ENCODE results near the gene PPP1R12B.
"Not testable (repeated sequence)": the region's sequence is repeated elsewhere in the genome, so short reads cannot be mapped to it uniquely, and the experiment has no call there.

The PPP1R12B gene

DNA sequence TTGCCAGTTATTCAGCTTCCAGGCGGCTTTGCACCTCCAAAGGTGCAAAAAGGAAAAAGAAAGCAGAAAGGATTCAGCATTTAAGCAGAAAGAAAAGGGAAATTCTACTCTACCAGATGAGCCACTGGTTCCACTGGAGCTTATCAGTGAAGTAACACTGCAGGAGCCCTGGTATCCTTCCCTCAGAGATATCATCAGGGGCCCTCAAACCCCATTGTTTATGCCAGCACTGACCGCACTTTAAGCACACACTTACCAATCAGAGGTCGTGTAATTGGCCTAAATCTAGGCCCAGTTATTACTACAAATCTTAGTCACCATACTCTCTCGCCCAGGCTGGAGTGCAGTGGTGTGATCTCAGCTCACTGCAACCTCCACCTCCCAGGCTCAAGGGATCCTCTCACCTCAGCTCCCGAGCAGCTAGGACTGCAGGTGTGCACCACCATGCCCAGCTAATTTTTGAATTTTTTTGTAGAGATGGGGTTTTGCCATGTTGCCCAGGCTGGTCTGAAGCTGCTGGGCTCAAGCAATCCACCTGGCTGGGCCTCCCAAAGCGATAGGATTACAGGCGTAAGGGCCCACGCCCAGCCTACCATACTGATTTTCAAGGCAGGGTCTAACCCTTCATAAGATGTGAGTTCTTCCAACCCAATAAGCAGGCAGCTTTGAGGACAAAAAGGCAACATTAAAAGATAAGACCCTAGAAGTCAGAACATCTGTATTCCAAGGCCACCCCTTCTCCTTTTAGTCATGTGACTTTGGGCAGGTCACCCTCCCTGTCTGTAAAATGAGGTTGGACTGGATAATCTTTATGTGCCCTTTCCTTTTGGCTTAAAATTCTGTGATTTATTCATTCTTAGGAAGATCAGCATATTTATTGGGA is 236.4 kb downstream of the PPP1R12B start:
- DNase-seq (ENCODE audit: low read depth): no peak

DNA sequence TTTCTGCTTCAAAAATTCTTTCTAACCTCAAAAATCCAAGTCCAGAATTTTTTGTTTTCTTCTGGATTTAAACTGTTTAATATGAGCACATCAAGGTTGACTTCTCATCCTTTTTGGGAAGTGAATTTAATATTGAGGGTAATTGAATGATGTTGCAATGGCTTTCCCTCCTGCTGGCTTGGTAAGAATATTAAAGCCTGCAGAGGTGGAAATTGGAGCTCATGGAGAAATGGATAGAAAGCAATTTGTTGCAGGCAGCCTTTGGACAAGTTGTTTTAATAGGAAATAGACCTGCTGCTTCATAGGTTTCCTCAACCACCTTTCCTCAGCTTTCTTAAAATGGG is 237.1 kb downstream of the PPP1R12B start:
- no peak for DNase-seq (ENCODE audit: low read depth)

DNA sequence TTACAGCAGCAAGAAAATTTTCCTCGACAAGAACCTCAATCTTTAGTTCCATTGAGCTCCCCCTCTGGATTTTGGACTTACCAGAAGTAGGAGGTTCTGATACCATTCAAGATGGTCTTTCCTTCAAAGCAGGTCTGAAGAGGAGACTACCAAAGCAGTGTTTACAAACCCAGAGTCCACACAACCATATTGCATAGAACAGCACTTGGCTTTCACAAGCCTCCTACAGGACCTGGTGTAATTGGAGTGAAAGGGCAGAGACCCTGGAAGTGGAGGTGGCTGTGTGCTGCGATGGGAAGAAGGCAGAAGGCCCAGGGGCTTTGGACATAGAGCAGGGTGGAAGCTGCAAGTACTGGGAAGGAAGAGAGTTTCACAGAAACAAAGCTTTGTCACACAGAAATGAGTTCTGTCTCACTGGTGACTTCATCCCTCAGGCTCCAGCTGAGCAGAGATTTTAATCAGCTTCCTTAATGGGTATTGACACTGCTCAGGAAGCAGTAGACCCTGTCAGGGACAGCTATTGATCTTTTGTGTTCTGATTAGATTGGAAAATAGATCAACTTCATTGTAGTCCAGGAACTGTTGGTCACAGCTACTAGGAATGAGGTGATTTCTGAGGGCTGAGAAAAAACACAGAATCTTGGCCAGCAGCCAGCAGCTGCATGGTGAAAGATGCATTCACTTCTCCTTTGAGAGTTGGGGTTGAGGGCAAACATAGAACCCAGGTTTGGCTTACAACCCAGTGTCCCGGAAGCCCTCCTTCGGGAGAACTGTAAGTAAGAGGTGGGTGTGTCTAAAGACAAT is 237.7 kb downstream of the PPP1R12B start:
- no peak for DNase-seq (ENCODE audit: low read depth)

DNA sequence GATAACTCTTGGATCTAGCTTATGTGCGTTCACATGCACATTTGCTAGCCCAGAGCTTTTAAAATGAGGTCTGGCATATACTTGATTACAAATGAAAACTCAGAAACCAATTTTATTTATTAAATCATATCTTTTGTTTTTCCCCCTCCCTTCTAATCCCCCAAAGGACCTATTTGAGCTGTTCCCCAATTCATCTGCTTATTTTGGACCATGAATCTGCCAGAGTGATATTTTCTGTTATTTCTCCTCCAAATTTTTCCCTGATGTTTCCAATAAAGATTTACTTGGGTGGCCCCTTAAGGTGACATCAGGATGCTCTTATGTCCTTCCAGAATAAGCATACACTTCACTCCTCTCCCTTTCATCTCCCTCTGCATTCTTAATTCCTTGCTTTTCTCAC is 238.4 kb downstream of the PPP1R12B start:
- no peak for DNase-seq (ENCODE audit: low read depth)

DNA sequence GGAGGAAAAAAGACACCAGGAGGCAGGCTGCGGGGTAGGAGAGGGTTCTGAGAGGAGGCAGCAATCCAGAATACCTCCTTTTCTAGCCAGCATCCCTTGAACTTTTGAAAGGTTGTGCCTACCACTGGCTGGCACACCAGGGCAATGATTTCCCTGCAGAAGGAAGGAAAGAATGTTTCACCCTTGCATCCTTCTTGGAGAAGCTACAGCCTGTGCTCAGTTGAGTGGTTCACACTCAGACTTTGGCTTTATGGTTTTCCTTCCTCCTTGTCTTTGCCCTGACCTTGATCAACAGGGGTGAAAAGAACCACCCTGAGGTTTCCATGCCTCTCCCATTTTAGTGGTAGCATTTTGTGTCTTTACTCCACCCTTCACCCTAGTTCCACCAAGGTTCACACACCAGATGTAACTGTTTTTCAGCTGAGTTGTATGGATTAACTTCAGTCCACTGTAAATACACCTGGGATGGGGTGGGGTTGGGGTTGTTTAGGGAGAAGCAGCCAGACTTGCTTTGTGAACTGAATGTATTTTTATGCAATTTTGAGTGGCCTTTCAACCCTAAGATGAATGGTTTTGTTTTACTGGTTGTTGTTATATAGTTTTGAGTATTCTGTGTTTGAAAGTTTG is 239.5 kb downstream of the PPP1R12B start:
- DNase-seq (ENCODE audit: low read depth): no peak

DNA sequence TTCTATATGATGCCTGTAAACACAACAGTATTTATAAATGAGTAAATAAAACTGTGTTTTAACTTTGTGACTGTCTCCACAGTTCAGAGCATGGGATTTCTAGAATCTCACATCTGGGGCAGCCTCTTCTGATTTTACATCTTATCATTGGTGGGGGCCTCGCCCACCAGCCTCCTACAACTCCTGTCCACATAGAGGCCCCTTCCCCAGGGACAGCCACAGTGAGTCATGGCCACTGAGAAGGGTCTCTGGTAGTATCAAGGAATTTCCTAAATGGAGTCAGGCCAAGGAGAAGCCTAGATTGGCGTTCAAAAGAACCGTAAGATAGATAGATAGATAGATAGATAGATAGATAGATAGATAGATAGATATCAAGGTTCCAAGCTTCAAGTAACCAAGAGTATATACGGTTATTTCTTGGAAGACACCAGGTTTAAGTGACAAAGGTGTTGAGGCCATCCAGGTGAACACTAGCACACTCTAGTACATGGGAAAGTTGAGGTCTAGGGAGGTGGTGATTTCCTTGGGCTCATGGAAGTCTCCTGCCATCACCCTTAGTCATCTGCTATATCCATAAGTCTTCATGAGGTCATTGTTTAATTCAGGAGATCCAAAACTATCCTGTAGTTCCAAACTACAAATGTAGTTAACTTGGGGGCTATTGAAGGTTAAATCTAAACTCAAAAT is 240.1 kb downstream of the PPP1R12B start:
- DNase-seq (ENCODE audit: low read depth): no peak

DNA sequence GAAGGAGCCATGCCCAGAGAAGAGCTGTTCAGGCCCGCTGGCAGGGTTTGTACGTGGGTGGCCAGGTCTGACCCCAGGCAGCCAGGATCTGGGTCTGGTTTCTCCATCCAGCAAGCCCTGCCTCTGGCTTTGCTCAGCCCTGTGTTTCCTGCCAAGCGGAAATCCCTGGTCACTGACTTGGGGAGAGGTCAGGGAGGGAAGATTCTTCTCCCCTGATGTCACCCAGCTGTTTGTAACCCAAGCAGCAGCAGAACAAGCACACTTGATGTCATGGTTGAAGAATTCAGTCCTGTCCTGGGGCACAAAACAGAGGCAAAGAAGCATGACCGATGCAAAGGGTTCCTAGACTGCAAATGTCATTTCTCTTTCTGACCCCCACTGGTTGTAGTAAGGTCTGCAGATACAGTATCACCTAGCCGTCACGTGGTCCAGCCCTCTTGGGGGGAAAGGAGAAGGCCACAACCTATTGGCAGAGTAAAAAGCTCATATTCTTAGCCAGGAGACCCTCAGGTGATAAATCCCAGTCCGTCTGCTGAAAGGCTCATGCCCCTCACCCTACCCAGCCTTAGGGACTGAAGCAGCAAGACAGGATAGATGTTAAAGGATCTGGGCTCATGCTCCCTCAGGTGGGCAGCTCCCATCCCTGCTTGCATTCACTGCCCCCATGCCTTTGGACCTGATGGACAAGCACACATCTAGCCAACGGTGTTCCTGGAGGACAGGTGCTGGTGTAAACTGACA is 240.9 kb downstream of the PPP1R12B start:
- DNase-seq (ENCODE audit: low read depth): no peak

DNA sequence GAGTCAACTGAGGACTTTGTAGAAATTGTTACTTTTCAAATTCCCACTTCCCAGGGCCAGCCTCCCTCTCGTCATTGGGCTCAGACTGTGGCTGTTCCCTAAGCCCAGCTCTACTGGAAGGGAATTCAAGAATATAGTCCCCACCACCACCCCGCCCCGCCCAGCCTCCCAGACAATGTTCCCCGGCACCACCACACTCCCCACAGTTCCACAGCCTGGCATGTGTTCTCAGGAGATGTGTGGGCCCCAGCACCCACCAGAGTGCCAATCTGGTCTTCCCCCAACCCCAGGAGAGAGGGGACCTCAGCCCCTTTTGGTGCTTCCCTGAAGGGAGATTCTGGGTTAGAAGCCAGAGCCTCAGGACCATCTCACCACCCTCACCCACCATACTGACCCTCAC is 241.6 kb downstream of the PPP1R12B start:
- no peak for DNase-seq (ENCODE audit: low read depth)

DNA sequence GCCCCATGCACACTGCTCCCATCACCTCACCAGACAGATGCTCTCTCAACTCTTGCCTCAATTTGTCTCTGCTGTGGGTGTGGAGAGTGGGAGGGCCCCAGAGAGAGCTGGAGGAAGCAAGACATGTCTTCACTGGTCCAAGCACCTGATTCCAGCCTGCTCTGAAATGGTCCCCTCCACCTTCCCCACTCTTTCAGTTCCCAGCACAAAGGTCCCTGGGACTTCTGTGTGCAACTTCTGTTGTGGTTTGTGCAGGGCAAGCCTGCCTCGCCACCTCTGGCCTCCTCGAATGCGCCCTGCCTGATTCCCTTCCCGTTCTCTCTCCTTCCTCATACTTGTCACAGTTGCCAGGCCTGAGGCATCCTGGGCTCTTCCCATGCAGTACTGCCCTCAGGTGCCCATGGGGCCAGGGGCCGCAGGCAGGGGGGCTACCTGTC is 242.5 kb downstream of the PPP1R12B start:
- no peak for DNase-seq (ENCODE audit: low read depth)

DNA sequence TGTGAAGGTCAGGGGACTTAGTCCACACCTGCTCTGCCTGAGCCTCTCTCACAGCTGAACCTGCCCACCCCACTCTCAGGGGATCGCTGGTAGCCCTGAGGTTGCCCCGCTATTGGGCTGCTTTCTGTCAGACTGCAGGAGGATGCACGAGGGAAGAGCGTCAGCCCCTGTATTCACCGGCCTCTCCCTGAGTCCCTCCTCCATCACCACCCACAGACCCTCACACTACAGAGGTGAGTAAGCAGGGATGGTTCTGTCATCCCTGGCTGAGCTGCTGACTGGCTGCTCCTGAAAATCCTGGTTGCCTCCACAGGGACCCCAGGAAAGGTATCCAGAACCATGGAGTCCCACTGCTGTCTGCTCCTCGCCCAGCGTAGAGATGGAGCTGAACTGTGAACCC is 243.0 kb downstream of the PPP1R12B start:
- DNase-seq (ENCODE audit: low read depth): no peak

DNA sequence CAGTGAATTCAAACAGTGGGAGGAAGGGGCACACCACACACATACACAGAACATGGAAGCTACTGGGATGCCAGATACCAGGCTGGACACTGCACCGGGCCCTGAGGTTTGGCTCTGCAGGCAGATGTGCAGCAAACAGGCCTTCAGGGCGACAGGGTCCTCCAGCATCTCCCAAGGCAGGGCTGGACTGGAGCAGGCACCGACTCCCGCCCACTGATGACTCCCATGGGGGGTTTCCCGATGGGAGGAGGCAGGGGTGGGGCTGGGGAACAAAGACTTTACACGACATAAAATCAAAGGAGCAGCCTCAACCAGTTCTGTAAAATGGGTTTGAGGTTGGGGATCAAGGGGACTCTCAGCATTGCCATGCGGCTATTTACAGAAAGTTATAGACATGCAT is 243.6 kb downstream of the PPP1R12B start:
- no peak for DNase-seq (ENCODE audit: low read depth)

DNA sequence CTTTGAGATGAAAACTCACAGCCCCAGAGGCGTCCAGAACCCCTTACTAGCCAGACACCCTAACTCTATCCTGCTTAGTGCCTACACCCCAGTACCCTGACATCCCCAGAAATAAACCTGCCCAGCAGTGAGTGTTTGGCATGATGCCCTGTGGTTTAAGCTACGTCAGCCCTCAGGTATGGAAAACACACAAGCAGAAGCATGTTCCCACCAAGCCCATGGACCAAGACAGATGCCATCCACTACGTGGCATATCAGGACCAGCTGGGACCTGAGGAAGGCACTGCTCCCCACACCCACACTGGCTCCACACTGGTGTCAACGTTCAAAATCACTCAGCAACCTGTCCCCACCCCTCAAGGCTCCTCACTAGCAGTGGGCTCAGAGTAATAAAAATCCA is 245.3 kb downstream of the PPP1R12B start:
- DNase-seq (ENCODE audit: low read depth): no peak

DNA sequence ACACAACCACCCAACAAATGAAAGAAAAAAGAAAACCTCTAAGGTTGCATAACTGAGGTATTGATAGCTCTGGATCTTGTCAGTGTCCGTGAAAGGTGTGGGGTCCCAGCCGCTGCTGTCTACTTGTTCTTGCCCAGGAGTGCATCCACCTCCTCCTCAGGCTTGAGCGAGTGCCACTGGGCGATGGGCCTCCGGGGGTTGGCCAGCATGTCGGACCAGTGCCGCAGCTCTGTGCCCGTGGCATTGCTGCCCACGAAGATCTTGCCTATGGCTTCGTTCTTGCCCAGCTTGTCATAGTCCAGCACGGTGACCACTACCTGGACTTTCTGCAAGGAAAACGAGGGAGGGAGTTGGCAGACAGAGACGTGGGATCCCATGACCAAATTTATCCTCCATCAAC is 248.1 kb downstream of the PPP1R12B start:
- no peak for DNase-seq (ENCODE audit: low read depth)

DNA sequence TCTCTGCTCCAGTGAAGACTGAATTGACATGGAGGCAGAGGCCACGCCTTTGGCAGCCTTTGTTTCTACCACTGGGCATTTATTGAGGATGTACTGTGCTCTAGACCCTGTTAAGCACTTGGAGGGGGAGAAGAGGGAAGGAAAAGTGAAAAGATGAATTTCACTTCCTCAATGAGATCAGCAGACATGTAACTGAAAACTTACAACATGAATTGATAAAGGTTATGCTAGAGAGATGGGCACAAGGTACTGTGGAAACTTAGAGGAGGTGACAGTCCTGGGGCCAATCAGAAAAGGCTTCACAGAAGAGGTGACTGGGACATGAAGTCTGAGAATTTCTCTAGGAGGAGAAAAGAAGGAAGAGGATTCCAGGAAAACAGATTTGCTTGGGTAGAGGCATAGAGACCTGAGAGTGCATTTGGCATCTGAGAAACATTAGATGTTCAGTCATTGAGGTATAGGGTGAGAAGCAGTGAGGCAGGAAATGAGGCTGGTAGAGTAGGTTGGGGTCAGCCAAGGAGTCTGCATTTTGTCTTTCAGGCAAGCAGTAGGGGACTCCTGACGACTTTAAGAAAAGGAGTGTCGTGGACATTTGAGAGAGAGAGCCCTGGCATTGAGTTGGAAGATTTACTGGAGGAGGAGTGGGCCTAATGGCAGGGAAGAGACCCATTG is 248.7 kb downstream of the PPP1R12B start:
- no peak for DNase-seq (ENCODE audit: low read depth)

DNA sequence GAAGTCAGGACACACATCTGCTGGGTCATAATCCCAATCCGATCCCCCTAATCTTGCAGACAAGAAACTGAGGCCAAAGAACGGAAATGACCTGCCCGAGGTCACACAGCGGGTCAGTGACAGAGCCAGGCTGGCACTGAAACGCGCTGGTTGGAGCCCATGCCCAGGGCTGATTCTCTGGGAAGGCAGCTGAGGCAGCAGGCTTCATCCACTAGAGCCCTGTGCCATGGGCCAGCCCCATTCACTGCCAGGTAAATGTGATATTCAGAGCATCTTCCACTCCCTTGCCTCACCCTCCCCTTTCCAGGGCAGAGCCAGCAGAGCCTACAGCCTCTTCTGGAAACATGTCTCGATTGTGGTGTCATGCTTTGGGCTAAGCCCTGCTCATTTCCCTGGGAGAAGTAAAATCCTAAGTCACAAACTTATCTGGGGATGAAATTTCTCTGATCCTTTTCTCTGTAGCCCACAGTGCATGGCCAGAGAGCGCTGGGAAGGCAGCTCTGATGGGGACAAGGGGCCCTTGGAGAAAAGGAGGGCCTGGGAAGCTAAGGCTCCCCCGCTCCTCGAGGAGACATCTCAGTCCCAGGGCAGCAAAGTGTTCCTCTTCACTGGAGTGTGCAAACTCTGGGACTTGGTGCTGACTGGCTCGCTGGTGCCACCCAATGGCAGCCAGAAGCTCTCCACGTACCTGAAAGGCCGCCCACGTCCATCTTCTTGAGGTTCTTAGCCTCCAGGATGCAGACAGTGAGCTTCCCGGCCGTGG is 251.4 kb downstream of the PPP1R12B start:
- DNase-seq (ENCODE audit: low read depth): no peak

DNA sequence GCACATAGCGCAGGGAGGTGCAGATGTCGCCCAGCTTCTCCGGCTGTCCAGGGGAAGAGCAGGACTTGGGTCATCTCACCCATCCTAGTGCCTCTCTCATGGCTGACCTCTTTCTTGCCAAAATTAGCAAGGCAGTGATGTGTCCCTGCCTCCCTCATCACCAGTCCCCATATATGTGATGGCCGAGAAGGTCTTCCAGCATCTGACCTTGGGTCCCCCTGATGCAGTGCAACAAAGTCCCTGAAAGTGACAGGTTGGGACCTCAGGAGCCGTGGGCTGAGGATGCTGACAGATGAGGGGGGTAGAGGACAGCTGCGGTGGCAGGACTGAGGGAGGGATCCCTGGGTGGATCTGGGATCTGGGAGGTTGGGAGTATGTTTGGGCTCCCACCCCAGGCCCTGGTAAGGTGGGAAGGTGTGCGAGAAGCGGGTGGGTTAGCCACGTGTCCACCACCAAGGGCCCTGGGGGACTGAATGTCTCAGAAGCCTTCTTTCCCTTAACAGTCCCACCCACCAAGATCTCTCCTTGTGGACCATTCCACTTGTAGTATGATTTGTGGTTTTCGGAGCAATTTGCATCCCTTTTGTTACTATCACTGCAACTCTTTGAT is 252.0 kb downstream of the PPP1R12B start:
- DNase-seq (ENCODE audit: low read depth): no peak

DNA sequence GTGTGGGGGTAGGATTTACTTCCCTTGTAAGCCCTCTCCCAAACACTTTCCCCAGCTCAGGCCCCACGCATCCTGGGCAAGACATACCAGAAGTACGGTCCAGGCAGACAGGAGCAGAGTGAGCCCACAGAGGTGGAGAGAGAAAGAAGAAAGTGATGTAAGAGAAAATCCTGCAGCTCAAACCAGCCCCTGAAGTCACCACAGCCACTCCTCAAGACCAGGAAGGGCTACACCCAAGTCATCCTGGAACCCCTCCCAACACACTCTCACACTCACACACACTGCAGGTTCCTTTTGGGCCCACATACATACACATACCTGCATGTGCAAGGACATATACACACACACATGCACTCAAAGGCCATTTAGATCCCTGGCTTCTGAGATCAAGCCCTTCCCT is 254.9 kb downstream of the PPP1R12B start:
- DNase-seq (ENCODE audit: low read depth): no peak

DNA sequence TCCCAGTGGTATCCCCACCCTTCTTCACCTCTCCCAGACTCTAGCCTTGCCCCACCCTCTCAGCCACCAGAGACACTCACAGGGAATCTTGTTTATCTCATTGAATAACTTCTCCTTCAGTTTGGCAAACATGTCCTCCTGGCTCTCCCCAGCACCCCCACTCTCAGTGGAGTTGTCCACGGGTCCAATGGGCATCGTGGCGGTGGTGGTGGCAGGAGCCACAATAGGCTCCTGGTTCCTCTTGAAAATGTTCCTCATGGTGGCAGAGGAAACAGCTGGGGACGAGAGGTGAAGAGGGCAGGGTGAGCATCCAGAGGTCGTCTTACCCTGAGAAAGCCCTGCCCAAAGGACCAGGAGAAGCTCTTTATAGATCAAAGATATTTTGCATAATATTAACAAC is 257.0 kb downstream of the PPP1R12B start:
- no peak for DNase-seq (ENCODE audit: low read depth)

DNA sequence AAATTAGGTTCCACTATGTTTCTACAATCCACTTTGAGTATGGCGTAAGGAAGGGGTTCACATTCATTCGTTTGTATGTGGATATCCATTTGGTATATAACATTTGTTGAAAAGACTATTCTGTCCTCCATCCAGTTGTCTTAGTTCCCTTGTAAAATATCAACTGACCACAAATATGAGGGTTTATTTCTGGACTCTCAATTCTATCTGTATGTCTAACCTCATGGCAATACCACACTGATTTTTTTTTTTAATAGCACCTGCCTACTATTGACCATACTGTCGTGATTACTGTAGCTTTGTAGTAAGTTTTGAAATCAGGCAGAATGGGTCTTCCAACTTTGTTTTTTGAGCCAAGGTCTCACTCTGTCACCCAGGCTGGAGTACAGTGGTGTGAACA is 263.5 kb downstream of the PPP1R12B start:
- not testable (repeated sequence) for DNase-seq (ENCODE audit: low read depth)

DNA sequence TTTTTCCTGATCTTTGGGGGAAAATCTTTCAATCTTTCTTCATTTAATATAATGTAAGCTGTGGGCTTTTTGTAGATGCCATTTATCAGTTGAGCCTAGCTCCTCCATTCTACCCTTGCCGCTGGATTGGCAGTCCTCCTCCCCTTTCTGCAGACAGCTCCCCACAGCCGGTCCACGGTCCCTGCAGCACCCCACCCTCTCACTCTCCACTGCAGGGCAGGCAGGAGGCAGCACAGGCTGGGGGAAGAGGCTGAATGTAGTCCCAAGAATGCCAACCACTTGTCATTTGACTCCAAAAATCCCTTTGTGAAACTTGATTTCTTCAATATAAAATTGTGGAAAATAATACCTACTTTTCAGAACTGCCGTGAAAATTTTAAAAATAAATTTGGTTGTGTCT is 265.1 kb downstream of the PPP1R12B start:
- no peak for DNase-seq (ENCODE audit: low read depth)
